Tongue (tissue), 1 donor: ENCODE data around the gene RPS6KL1. TPM values are rescaled to one million over a fixed set of nuclear protein-coding genes. Genes with fewer than 3 reads are reported as not detected.

Experiments
- total RNA-seq: library from RNA; depleted of rRNA; stranded (reverse); fragments of >200 nt; gene quantifications from one replicate; pipeline ENCODE4 v1.2.3, GENCODE V29; 2014

RPS6KL1 gene
- total RNA-seq, 1 donor from 2014 or later, result 12.6 TPM

Other genes with a start within 250 kb of the RPS6KL1 start
- 17.1 TPM for gene AREL1, start 210.2 kb downstream of the RPS6KL1 start, total RNA-seq
- 28.4 TPM for gene FCF1, start 210.1 kb downstream of the RPS6KL1 start, total RNA-seq
- gene YLPM1, start 159.9 kb downstream of the RPS6KL1 start, total RNA-seq, result 69.9 TPM
- gene PROX2, start 47.1 kb downstream of the RPS6KL1 start, total RNA-seq, result not detected
- gene DLST, start 41.3 kb downstream of the RPS6KL1 start, total RNA-seq, result 78.7 TPM
- gene PGF, start 32.3 kb upstream of the RPS6KL1 start, total RNA-seq, result 8.6 TPM
- 46.8 TPM for gene EIF2B2, start 79.7 kb upstream of the RPS6KL1 start, total RNA-seq
- 63.5 TPM for gene MLH3, start 128.2 kb upstream of the RPS6KL1 start, total RNA-seq
- 14.6 TPM for gene ACYP1, start 140.8 kb upstream of the RPS6KL1 start, total RNA-seq
- gene ZC2HC1C, start 146.4 kb upstream of the RPS6KL1 start, total RNA-seq, result 0.62 TPM
- 70.2 TPM for gene NEK9, start 203.8 kb upstream of the RPS6KL1 start, total RNA-seq